ENCODE results near the gene SPINK4. TPM values are rescaled to one million over a fixed set of nuclear protein-coding genes. Genes with fewer than 3 reads are reported as not detected.
A peak's percentile ranks its signal among the peaks of the same experiment; 100 is the strongest.

The SPINK4 gene
- total RNA-seq, 4 donors from 2014 or later, result not detected

DNA sequence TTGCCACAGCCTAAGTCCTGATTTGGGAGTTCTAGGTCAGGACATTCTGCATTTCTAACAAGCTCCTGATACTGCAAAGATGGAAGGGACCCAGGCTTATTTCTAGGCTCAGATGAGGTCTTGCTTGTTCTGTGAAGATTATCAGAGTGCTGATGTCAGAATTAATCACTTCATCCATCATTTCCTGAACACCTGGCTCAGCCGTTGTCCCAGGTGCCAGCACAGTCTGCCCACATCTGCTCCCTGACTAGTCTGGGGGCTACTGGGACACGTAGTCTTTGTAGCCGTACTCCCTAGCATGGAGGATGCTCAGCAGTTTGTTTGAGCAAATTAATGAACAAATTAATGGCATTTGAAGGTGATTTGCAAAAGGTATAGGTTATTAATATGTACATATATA lies 17.9 kb upstream of the SPINK4 start:
- 41 to 55% methylated on average over 3 of the region's 3 CpGs for WGBS, 2 donors
- Histone ChIP-seq H3K4me3 (no peak overlapping the region), H3K27me3 (no peaks in the 10 kb centered on the region), H3K27ac (no peak overlapping the region), H3K4me1 (peaks cover 0 to 34% (median 16%) of the 10 kb centered on the region in 3 donors), H3K36me3 (no peaks in the 10 kb centered on the region), H3K9me3 (no peaks in the 10 kb centered on the region)
- TF ChIP-seq, protein P1, sequence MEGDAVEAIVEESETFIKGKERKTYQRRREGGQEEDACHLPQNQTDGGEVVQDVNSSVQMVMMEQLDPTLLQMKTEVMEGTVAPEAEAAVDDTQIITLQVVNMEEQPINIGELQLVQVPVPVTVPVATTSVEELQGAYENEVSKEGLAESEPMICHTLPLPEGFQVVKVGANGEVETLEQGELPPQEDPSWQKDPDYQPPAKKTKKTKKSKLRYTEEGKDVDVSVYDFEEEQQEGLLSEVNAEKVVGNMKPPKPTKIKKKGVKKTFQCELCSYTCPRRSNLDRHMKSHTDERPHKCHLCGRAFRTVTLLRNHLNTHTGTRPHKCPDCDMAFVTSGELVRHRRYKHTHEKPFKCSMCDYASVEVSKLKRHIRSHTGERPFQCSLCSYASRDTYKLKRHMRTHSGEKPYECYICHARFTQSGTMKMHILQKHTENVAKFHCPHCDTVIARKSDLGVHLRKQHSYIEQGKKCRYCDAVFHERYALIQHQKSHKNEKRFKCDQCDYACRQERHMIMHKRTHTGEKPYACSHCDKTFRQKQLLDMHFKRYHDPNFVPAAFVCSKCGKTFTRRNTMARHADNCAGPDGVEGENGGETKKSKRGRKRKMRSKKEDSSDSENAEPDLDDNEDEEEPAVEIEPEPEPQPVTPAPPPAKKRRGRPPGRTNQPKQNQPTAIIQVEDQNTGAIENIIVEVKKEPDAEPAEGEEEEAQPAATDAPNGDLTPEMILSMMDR (IDR thresholded peaks at IDR 0.05), result no peak
- no peak for TF ChIP-seq POLR2A (IDR thresholded peaks at IDR 0.05)
- no peak for DNase-seq
- intact Hi-C loops (cut with DNase I), result no loop called here

DNA sequence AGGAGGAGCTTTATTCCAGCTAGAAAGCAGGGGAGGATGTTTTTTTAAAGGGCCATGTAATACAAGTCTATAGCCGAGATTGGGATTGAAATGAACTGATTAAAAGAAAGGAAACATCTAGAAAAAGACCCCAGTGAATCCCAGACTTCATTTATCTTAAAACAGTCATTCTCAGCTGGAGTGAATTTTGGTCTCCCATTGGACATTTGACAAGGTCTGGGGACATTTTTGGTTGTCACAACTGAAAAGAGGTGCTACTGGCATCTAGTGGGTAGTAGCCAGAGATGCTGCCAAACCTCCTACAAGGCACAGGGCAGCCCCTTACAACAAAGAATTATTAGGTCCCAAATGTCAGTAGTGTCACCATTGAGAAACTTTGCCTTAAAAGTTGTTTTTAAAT lies 16.3 kb upstream of the SPINK4 start:
- Histone ChIP-seq H3K9me3 (no peaks in the 10 kb centered on the region), H3K27me3 (no peaks in the 10 kb centered on the region), H3K4me3 (no peak overlapping the region), H3K27ac (no peak overlapping the region), H3K4me1 (peaks cover 0 to 50% (median 17%) of the 10 kb centered on the region in 3 donors), H3K36me3 (no peaks in the 10 kb centered on the region)
- WGBS, 2 donors, result 62 to 81% methylated on average over 1 of the region's 1 CpG
- DNase-seq, result no peak
- intact Hi-C loops (cut with DNase I), result no loop called here
- TF ChIP-seq POLR2A (IDR thresholded peaks at IDR 0.05), result no peak
- TF ChIP-seq, protein P1 (IDR thresholded peaks at IDR 0.05), result no peak

DNA sequence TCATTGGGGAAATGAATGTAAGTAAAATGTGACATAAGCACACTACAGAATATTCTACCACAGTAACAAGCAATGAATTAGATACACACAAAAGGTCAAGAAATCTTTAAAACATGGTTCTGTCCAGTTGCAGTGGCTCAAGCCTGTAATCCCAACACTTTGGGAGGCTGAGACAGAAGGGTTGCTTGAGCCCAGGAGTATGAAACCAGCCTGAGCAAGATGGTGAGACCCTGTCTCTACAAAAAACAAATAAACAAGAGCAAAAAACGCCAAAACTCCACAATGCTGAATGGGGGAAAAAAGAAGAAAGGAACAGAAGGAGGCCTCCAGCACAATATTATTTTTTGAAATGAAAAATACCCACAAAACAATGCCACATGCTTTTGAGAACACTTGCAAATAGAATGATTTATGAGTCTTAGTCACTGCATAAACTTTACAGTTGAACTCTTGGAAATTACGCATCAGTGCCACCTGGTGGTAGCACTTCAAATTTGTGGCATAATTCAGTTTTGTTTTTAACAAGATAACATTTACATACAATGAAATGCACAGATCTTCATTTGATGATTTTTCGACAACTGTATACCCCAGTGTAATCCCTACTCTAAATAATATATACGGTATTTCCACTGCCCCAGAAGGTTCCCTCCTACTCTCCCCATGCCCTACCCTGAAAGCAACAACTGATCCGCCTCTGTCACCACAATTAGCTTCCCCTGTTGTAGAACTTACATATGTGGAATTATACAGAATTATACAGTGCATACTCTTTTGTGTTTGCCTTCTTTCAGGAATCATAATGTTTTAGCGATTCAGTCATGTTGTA lies 14.4 kb upstream of the SPINK4 start:
- Histone ChIP-seq H3K9me3 (no peaks in the 10 kb centered on the region), H3K4me3 (no peak overlapping the region), H3K4me1 (peaks cover 0 to 69% (median 25%) of the 10 kb centered on the region in 3 donors), H3K36me3 (no peaks in the 10 kb centered on the region), H3K27me3 (no peaks in the 10 kb centered on the region), H3K27ac (peak overlapping the region; percentile 28 to 53 (median 41))
- intact Hi-C loops (cut with DNase I), result loop anchor here (2.0 kb wide), 1 partner anchor 143 kb away; no protein-coding TSS in a partner anchor
- no peak for TF ChIP-seq POLR2A (IDR thresholded peaks at IDR 0.05)
- TF ChIP-seq, protein P1 (IDR thresholded peaks at IDR 0.05), result peak; percentile 65 to 91 (median 84)
- no peak for DNase-seq
- 16 to 17% methylated on average over 6 of the region's 6 CpGs for WGBS, 2 donors

DNA sequence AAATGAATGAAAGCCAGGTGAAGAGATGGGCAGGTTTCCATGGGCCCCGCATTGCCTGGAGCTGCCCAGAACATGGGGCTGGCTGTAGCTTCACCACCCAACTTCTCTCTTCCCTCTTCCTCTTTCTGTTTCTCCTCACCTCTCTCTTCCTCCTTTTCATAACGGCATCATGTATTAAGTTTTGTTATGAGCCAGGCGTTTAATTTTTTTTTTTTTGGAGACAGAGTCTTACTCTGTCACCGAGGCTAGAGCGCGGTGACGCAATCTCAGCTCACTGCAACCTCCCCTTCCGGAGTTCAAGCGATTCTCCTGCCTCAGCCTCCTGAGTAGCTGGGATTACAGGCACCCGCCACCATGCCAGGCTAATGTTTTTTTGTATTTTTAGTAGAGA lies 13.0 kb upstream of the SPINK4 start:
- H3K27me3 ChIP-seq, result no peaks in the 10 kb centered on the region
- H3K27ac ChIP-seq, result peak overlapping the region; percentile 8 to 53 (median 45)
- H3K4me1 ChIP-seq, result peaks cover 6 to 73% (median 32%) of the 10 kb centered on the region in 3 donors
- no peak overlapping the region for H3K4me3 ChIP-seq
- no peak for DNase-seq
- no peaks in the 10 kb centered on the region for H3K9me3 ChIP-seq
- TF ChIP-seq POLR2A (IDR thresholded peaks at IDR 0.05), result no peak
- TF ChIP-seq, protein P1 (IDR thresholded peaks at IDR 0.05), result no peak
- intact Hi-C loops (cut with DNase I), result loop anchor here (2.0 kb wide), 1 partner anchor 144 kb away; no protein-coding TSS in a partner anchor
- no peaks in the 10 kb centered on the region for H3K36me3 ChIP-seq
- 60 to 72% methylated on average over 4 to 10 of the region's 10 CpGs for WGBS, 2 donors

DNA sequence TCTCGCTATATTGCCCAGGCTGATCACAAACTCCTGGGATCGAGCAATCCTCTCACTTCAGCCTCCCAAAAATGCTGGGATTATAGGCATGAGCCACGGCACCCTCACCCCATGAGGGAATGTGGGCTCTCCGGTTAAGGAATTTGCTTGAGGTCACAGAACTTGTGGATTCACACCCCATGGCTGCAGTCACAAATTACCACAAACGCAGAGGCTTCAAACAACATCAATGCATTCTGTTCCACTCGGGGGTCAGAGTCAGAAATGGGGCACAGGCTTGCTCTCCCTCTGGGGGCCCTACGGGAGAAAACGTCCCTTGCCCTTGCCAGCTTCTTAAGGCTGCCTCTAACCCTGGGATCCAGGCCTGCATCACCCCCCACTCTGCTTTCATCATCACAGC lies 12.2 kb upstream of the SPINK4 start:
- Histone ChIP-seq H3K36me3 (no peaks in the 10 kb centered on the region), H3K4me3 (no peak overlapping the region), H3K9me3 (no peaks in the 10 kb centered on the region), H3K4me1 (peaks cover 6 to 75% (median 32%) of the 10 kb centered on the region in 3 donors), H3K27ac (peak overlapping the region in 3 of 4 donors; percentile 35 to 47 (median 43)), H3K27me3 (no peaks in the 10 kb centered on the region)
- intact Hi-C loops (cut with DNase I), result loop anchor here (2.0 kb wide), 1 partner anchor 145 kb away; no protein-coding TSS in a partner anchor
- DNase-seq, result no peak
- TF ChIP-seq, protein P1 (IDR thresholded peaks at IDR 0.05), result no peak
- no peak for TF ChIP-seq POLR2A (IDR thresholded peaks at IDR 0.05)
- WGBS, 2 donors, result 65 to 69% methylated on average over 8 of the region's 8 CpGs
